Tibial artery (tissue), 4 donors: Measurements from ENCODE around the gene N4BP2L1.

Experiments
- DNase-seq, 2 donors: peaks; one replicate each; pipeline ENCODE4 v3.0.0-alpha.2; 2019
- H3K27ac ChIP-seq, 2 donors: fragments of 200-600 bp; sonication (generic) in 1 of 2; 1 replicate in 1 of 2; 2 replicates in 1 of 2; pipeline ENCODE4 v1.5.1; 2018 to 2019; ENCODE audit warnings: mild to moderate bottlenecking in 1 of 2
- H3K27me3 ChIP-seq, 2 donors: fragments of 200-600 bp; sonication (generic) in 1 of 2; one replicate each; pipeline versions ENCODE4 v1.5.1 to v1.6.0; 2016 to 2019
- H3K36me3 ChIP-seq, 3 donors: fragments of 200-600 bp; sonication (generic) in 2 of 3; one replicate each; pipeline ENCODE4 v1.5.1; 2016 to 2019; ENCODE audit warnings: mild to moderate bottlenecking in 2 of 3
- H3K4me1 ChIP-seq, 4 donors: fragments of 200-600 bp; sonication (generic) in 2 of 4; 1 replicate in 3 of 4; 2 replicates in 1 of 4; pipeline ENCODE4 v1.5.1; 2016 to 2019
- H3K4me3 ChIP-seq, 2 donors: fragments of 200-600 bp; sonication (generic) in 1 of 2; 1 replicate in 1 of 2; 2 replicates in 1 of 2; pipeline ENCODE4 v1.5.1; 2018 to 2019; ENCODE audit warnings: mild to moderate bottlenecking in 2 of 2
- H3K9me3 ChIP-seq, 3 donors: fragments of 200-600 bp; sonication (generic) in 1 of 3; one replicate each; pipeline ENCODE4 v1.5.1; 2016 to 2019
- CTCF ChIP-seq, 2 experiments: fragments of 200-600 bp in 1 of 2; fragments of 450-650 bp in 1 of 2; IDR thresholded peaks; one replicate each; pipeline ENCODE4 v1.5.1; 2017 to 2019; ENCODE audit warnings: antibody characterized with exemption in 2 of 2, mild to moderate bottlenecking in 1 of 2, moderate library complexity in 1 of 2
- intact Hi-C: fragments of 100-400 bp; cut with DNase I; formaldehyde crosslinking; loops from one replicate; pipeline ENCODE4 v1.15.0; 2023; ENCODE audit warnings: low total_unique reads

Gene N4BP2L1

GRCh38 chr13:32390048-32390447, 37.9 kb downstream of the N4BP2L1 start:
- Histone ChIP-seq H3K9me3 (no peaks in the 10 kb centered on the region), H3K4me3 (no peak overlapping the region), H3K27me3 (no peaks in the 10 kb centered on the region), H3K4me1 (no peaks in the 10 kb centered on the region), H3K36me3 (no peaks in the 10 kb centered on the region), H3K27ac (no peak overlapping the region)
- no peak for TF ChIP-seq CTCF (IDR thresholded peaks at IDR 0.05)
- no peak for DNase-seq
- intact Hi-C loops: no loop called here

- intact Hi-C loops: no loop called here
- Histone ChIP-seq H3K4me1 (no peaks in the 10 kb centered on the region), H3K27ac (no peak overlapping the region), H3K27me3 (no peaks in the 10 kb centered on the region), H3K4me3 (no peak overlapping the region), H3K36me3 (no peaks in the 10 kb centered on the region), H3K9me3 (no peaks in the 10 kb centered on the region)
- no peak for TF ChIP-seq CTCF (IDR thresholded peaks at IDR 0.05)
- DNase-seq: no peak
Observed at GRCh38 chr13:32385410-32385809, 42.5 kb downstream of the N4BP2L1 start.

DNA sequence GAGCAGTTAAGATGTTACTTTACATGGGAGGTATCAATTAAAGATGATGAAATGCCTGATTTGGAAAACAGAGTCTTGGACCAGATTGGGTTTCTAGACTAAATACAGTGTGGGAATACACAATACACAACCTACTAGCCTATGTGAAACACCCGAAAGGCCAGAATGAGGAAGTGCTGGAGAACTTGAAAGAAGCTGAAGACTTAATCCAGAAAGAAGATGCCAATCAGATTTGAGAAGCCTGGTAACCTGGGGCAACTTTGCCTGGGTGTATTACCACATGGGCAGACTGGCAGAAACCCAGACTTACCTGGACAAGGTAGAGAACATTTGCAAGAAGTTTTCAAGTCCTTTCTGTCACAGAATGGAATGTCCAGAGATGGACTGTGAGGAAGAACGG, 43.2 kb downstream of the N4BP2L1 start:
- no peaks in the 10 kb centered on the region for H3K9me3 ChIP-seq
- no peaks in the 10 kb centered on the region for H3K27me3 ChIP-seq
- no peak overlapping the region for H3K4me3 ChIP-seq
- H3K36me3 ChIP-seq: no peaks in the 10 kb centered on the region
- DNase-seq: no peak
- H3K27ac ChIP-seq: no peak overlapping the region
- no peak for TF ChIP-seq CTCF (IDR thresholded peaks at IDR 0.05)
- no peaks in the 10 kb centered on the region for H3K4me1 ChIP-seq
- intact Hi-C loops: no loop called here

GRCh38 chr13:32383836-32384618, 43.9 kb downstream of the N4BP2L1 start:
- no peak for TF ChIP-seq CTCF (IDR thresholded peaks at IDR 0.05)
- Histone ChIP-seq H3K27ac (no peak overlapping the region), H3K27me3 (no peaks in the 10 kb centered on the region), H3K4me3 (no peak overlapping the region), H3K9me3 (no peaks in the 10 kb centered on the region), H3K36me3 (no peaks in the 10 kb centered on the region), H3K4me1 (no peaks in the 10 kb centered on the region)
- intact Hi-C loops: no loop called here
- no peak for DNase-seq

GRCh38 chr13:32381539-32381938, 46.4 kb downstream of the N4BP2L1 start:
- DNase-seq: no peak
- intact Hi-C loops: no loop called here
- Histone ChIP-seq H3K27me3 (no peaks in the 10 kb centered on the region), H3K27ac (no peak overlapping the region), H3K4me1 (no peaks in the 10 kb centered on the region), H3K4me3 (no peak overlapping the region), H3K36me3 (no peaks in the 10 kb centered on the region), H3K9me3 (no peaks in the 10 kb centered on the region)
- TF ChIP-seq CTCF (IDR thresholded peaks at IDR 0.05): peak; percentile 41 to 44
